Prostate gland (tissue), 2 donors: Measurements from ENCODE around the gene MED22. TPM values are rescaled to one million over a fixed set of nuclear protein-coding genes. Genes with fewer than 3 reads are reported as not detected.
"Not testable (repeated sequence)": the region's sequence is repeated elsewhere in the genome, so short reads cannot be mapped to it uniquely, and the experiment has no call there.

Experiments
- DNase-seq: peaks from one replicate; pipeline ENCODE4 v3.0.0-alpha.2; 2019; ENCODE audit warnings: low spot score
- H3K27ac ChIP-seq, 2 donors: fragments of 200-600 bp; sonication (generic); 2 replicates each; pipeline ENCODE4 v1.5.1; 2017 to 2019
- H3K27me3 ChIP-seq: fragments of 200-600 bp; sonication (generic); replicated peaks from 2 replicates; pipeline ENCODE4 v1.5.1; 2019; ENCODE audit not compliant: insufficient read depth
- H3K36me3 ChIP-seq, 2 donors: fragments of 200-600 bp; sonication (generic); 1 replicate in 1 of 2; 2 replicates in 1 of 2; pipeline versions ENCODE4 v1.5.1 to v1.8.1; 2017 to 2019
- H3K4me1 ChIP-seq: fragments of 200-600 bp; sonication (generic); replicated peaks from 2 replicates; pipeline ENCODE4 v1.5.1; 2019
- H3K4me3 ChIP-seq, 2 donors: fragments of 200-600 bp; sonication (generic); 2 replicates each; pipeline ENCODE4 v1.5.1; 2017 to 2019
- H3K9me3 ChIP-seq: fragments of 200-600 bp; sonication (generic); 2 replicates; pipeline ENCODE4 v1.5.1; 2017
- CTCF ChIP-seq, 4 experiments: fragments of 200-600 bp in 2 of 4; fragments of 450-650 bp in 2 of 4; sonication (generic) in 2 of 4; IDR thresholded peaks; 1 replicate in 3 of 4; 2 replicates in 1 of 4; pipeline ENCODE4 v1.5.1; 2016 to 2019; ENCODE audit warnings: antibody characterized with exemption in 4 of 4, mild to moderate bottlenecking in 2 of 4, moderate library complexity in 2 of 4
- POLR2A ChIP-seq: fragments of 450-650 bp; IDR thresholded peaks from one replicate; pipeline ENCODE4 v1.6.1; 2016; ENCODE audit warnings: antibody characterized with exemption, mild to moderate bottlenecking
- POLR2AphosphoS5 ChIP-seq: sonication (generic); formaldehyde crosslinking; IDR thresholded peaks from one replicate; pipeline ENCODE4 v1.6.1; 2017; ENCODE audit warnings: antibody characterized with exemption
- WGBS: methylation state at CpG from one replicate; pipeline ENCODE4 v1.1.5; 2018; 5-methylcytosine and 5-hydroxymethylcytosine counted together
- intact Hi-C: fragments of 100-400 bp; cut with DNase I; formaldehyde crosslinking; loops from one replicate; pipeline ENCODE4 v1.14.2; 2022
- total RNA-seq, 2 donors: library from RNA; depleted of rRNA; stranded (reverse); fragments of >200 nt; gene quantifications; one replicate each; pipeline ENCODE4 v1.1.0, GENCODE V29; 2016

MED22 gene
- total RNA-seq, 2 donors from 2014 or later, result 31.1 to 32.6 TPM

GRCh38 chr9:133377721-133378216, 29.8 kb upstream of the MED22 start:
- Histone ChIP-seq H3K4me1 (no peaks in the 10 kb centered on the region), H3K4me3 (no peak overlapping the region), H3K27ac (no peak overlapping the region), H3K36me3 (no peaks in the 10 kb centered on the region), H3K9me3 (no peaks in the 10 kb centered on the region), H3K27me3 (no peaks in the 10 kb centered on the region)
- intact Hi-C loops, result loop anchor here (10.0 kb wide), 1 partner anchor 433 kb away; the partner anchor contains the start of gene TSC1
- 78% methylated on average over 6 of the region's 6 CpGs for WGBS
- TF ChIP-seq POLR2A, result no peak
- no peak for TF ChIP-seq POLR2AphosphoS5
- no peak for TF ChIP-seq CTCF (IDR thresholded peaks at IDR 0.05)
- no peak for DNase-seq

DNA sequence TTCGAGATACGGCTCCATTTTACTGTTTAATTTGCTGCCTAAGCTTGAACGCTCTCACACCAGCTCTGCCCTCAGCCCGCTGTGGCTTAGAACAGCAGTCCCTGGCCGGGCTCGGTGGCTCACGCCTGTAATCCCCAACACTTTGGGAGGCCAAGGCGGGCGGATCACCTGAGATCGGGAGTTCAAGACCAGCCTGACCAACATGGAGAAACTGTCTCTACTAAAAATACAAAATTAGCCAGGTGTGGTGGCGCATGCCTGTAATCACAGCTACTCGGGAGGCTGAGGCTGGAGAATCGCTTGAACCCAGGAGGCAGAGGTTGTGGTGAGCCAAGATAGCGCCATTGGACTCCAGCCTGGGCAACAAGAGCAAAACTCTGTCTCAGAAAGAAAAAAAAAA, 29.3 kb upstream of the MED22 start:
- H3K4me1 ChIP-seq, H3K36me3 ChIP-seq, H3K27me3 ChIP-seq, DNase-seq, H3K9me3 ChIP-seq, H3K27ac ChIP-seq, H3K4me3 ChIP-seq: not testable (repeated sequence)
- 89% methylated on average over 14 of the region's 14 CpGs for whole genome bisulfite sequencing
- intact Hi-C loops, result loop anchor here (10.0 kb wide), 1 partner anchor 432 kb away; the partner anchor contains the start of gene TSC1

- H3K4me1 ChIP-seq, result peaks cover 12% of the 10 kb centered on the region
- intact Hi-C loops, result loop anchor here (10.0 kb wide), 1 partner anchor 431 kb away; the partner anchor contains the start of gene TSC1
- no peaks in the 10 kb centered on the region for H3K9me3 ChIP-seq
- peak within 1 kb of the TSS; percentile 99 for H3K4me3 ChIP-seq
- no peaks in the 10 kb centered on the region for H3K36me3 ChIP-seq
- peak; percentile 95 for DNase-seq
- peak; percentile 54 for TF ChIP-seq POLR2AphosphoS5
- peak; percentile 90 for TF ChIP-seq POLR2A
- TF ChIP-seq CTCF (IDR thresholded peaks at IDR 0.05), result peak in 2 of 4 experiments; percentile 42 to 56
- WGBS, result under 1% methylated on average over 70 of the region's 120 CpGs
- H3K27me3 ChIP-seq, result no peaks in the 10 kb centered on the region
- H3K27ac ChIP-seq, result peak within 1 kb of the TSS; percentile 86 to 90
Observed at GRCh38 chr9:133375724-133376654, 28.1 kb upstream of the MED22 start, which contains the start of the genes STKLD1 and SURF4. Gene STKLD1 (plus strand): TSS chr9:133376366. CDS start chr9:133376474, 108 bp downstream. Gene SURF4 (minus strand): TSS chr9:133376060. CDS start chr9:133375969, 91 bp downstream.

GRCh38 chr9:133375116-133375723, 27.3 kb upstream of the MED22 start:
- intact Hi-C loops, result loop anchor here (10.0 kb wide), 1 partner anchor 430 kb away; the partner anchor contains the start of gene TSC1
- Histone ChIP-seq H3K9me3 (no peaks in the 10 kb centered on the region), H3K27ac (peak overlapping the region; percentile 86 to 90), H3K36me3 (no peaks in the 10 kb centered on the region), H3K4me1 (peaks cover 15% of the 10 kb centered on the region), H3K27me3 (no peaks in the 10 kb centered on the region), H3K4me3 (peak overlapping the region; percentile 99)
- 0% methylated on average over 31 of the region's 39 CpGs for WGBS
- no peak for TF ChIP-seq POLR2A
- peak; percentile 30 for DNase-seq

- DNase-seq, result no peak
- intact Hi-C loops, result loop anchor here (10.0 kb wide), 1 partner anchor 430 kb away; the partner anchor contains the start of gene TSC1
- Histone ChIP-seq H3K36me3 (no peaks in the 10 kb centered on the region), H3K27me3 (no peaks in the 10 kb centered on the region), H3K4me3 (peak overlapping the region; percentile 99), H3K9me3 (no peaks in the 10 kb centered on the region), H3K27ac (peak overlapping the region; percentile 86 to 90), H3K4me1 (peaks cover 15% of the 10 kb centered on the region)
- TF ChIP-seq POLR2AphosphoS5 (no peak), CTCF (IDR thresholded peaks at IDR 0.05) (no peak), POLR2A (no peak)
- 11% methylated on average over 12 of the region's 12 CpGs for WGBS
Observed at GRCh38 chr9:133374612-133375115, 26.7 kb upstream of the MED22 start.
